Endometrium (tissue), 2 donors: ENCODE data around the gene SKI.
"Not testable (repeated sequence)": the region's sequence is repeated elsewhere in the genome, so short reads cannot be mapped to it uniquely, and the experiment has no call there.

Experiments
- FAIRE-seq: peaks from 2 replicates; lab custom pipeline; 2012; peaks lifted over from hg19 to GRCh38; lab: Jason Lieb, UNC
- donor health status: control.
- donor health status: control.

SKI gene

GRCh38 chr1:2247045-2247394, 18.9 kb downstream of the SKI start:
- FAIRE-seq, result not testable (repeated sequence)

GRCh38 chr1:2247760-2248126, 19.6 kb downstream of the SKI start:
- no peak for FAIRE-seq

- FAIRE-seq, result no peak
These were observed 20.2 kb downstream of the SKI start for GRCh38 chr1:2248127-2248826.

- no peak for FAIRE-seq
These were observed 20.9 kb downstream of the SKI start for GRCh38 chr1:2248854-2249558.

- no peak for FAIRE-seq
These were observed 21.4 kb downstream of the SKI start for GRCh38 chr1:2249559-2249906.

- FAIRE-seq, result no peak
These were observed 22.7 kb downstream of the SKI start for GRCh38 chr1:2250721-2251281.

GRCh38 chr1:2251363-2251762, 23.2 kb downstream of the SKI start:
- no peak for FAIRE-seq

GRCh38 chr1:2251786-2252185, 23.7 kb downstream of the SKI start:
- no peak for FAIRE-seq

- no peak for FAIRE-seq
These were observed 24.3 kb downstream of the SKI start for GRCh38 chr1:2252423-2252822.

GRCh38 chr1:2253036-2253796, 25.1 kb downstream of the SKI start:
- FAIRE-seq, result no peak

GRCh38 chr1:2253797-2254480, 25.8 kb downstream of the SKI start:
- no peak for FAIRE-seq

- FAIRE-seq, result no peak
These were observed 26.9 kb downstream of the SKI start for GRCh38 chr1:2255047-2255419.

- FAIRE-seq, result no peak
These were observed 27.6 kb downstream of the SKI start for GRCh38 chr1:2255420-2256369.

- FAIRE-seq, result no peak
These were observed 28.5 kb downstream of the SKI start for GRCh38 chr1:2256435-2257244.

- FAIRE-seq, result no peak
These were observed 29.1 kb downstream of the SKI start for GRCh38 chr1:2257245-2257627.

GRCh38 chr1:2258122-2258681, 30.1 kb downstream of the SKI start:
- no peak for FAIRE-seq

GRCh38 chr1:2258996-2259395, 30.9 kb downstream of the SKI start:
- no peak for FAIRE-seq

GRCh38 chr1:2259668-2260402, 31.7 kb downstream of the SKI start:
- FAIRE-seq, result no peak

- FAIRE-seq, result not testable (repeated sequence)
These were observed 32.4 kb downstream of the SKI start for GRCh38 chr1:2260470-2260869.
